A549 (cell line): ENCODE measurements around the gene GIMD1. TPM values are rescaled to one million over a fixed set of nuclear protein-coding genes. Genes with fewer than 3 reads are reported as not detected.

ENCODE experiments used
- ATAC-seq, 2 experiments: fragments of 200-7000 bp in 1 of 2; fragments of >200 bp in 1 of 2; cut with Nextera tagmentation in 1 of 2; cut with Tn5 transposase in 1 of 2; 3 replicates each; pipeline versions ENCODE4 v1.8.0 to v1.9.1; 2018 to 2020; ENCODE audit warnings: mild to moderate bottlenecking in 1 of 2, moderate library complexity in 1 of 2
- CTCF ChIA-PET: fragments of 300-600 bp; sonication (Branson Sonifier 250); formaldehyde crosslinking; extraction: SDS; loops from one replicate; lab custom pipeline; 2021; ENCODE audit warnings: antibody characterized with exemption, inconsistent platforms; lab: Yijun Ruan, JAX
- POLR2A ChIA-PET: fragments of 350-600 bp; formaldehyde crosslinking; extraction: SDS; loops from one replicate; lab custom pipeline; 2021; ENCODE audit warnings: antibody characterized with exemption, inconsistent platforms; lab: Yijun Ruan, JAX
- DNase-seq, 2 experiments: peaks; one replicate each; pipeline versions ENCODE4 v3.0.0 to v3.0.0-alpha.2; 2011 to 2016; ENCODE audit warnings: low read depth in 1 of 2, low spot score in 1 of 2
- FAIRE-seq: peaks from 2 replicates; lab custom pipeline; 2011; peaks lifted over from hg19 to GRCh38; lab: Jason Lieb, UNC
- H3K27ac ChIP-seq, 2 experiments: fragments of >200 bp; sonication (Bioruptor Twin); formaldehyde crosslinking; 3 replicates each; pipeline ENCODE4 v1.5.1; 2016 to 2017
- H3K4me1 ChIP-seq: fragments of >200 bp; sonication (Bioruptor Twin); formaldehyde crosslinking; 3 replicates; pipeline ENCODE4 v1.6.1; 2016
- H3K4me2 ChIP-seq: fragments of >200 bp; sonication (Bioruptor Twin); formaldehyde crosslinking; 3 replicates; pipeline ENCODE4 v1.6.1; 2016
- H3K4me3 ChIP-seq: fragments of >200 bp; sonication (Bioruptor Twin); formaldehyde crosslinking; 3 replicates; pipeline ENCODE4 v1.5.1; 2016
- H3K9me3 ChIP-seq: fragments of >200 bp; sonication (Bioruptor Twin); formaldehyde crosslinking; 3 replicates; pipeline ENCODE4 v1.6.1; 2016
- BCL3 ChIP-seq: fragments of >200 bp; sonication (Bioruptor Twin); formaldehyde crosslinking; IDR thresholded peaks from 3 replicates; pipeline ENCODE4 v1.6.1; 2016
- CBX2 ChIP-seq: fragments of 200-600 bp; sonication (generic); IDR thresholded peaks from 2 replicates; pipeline ENCODE4 v1.6.1; 2016; ENCODE audit warnings: low read depth, mild to moderate bottlenecking, borderline replicate concordance
- CHD2 ChIP-seq: fragments of 150-350 bp; IDR thresholded peaks from 2 replicates; pipeline ENCODE4 v1.6.1; 2014; ENCODE audit warnings: low read length; ENCODE audit not compliant: partially characterized antibody
- CHD4 ChIP-seq: fragments of 200-600 bp; sonication (generic); IDR thresholded peaks from 2 replicates; pipeline ENCODE4 v1.6.1; 2016; ENCODE audit warnings: antibody characterized with exemption, mild to moderate bottlenecking, borderline replicate concordance
- CTCF ChIP-seq: fragments of >200 bp; sonication (Bioruptor Twin); formaldehyde crosslinking; IDR thresholded peaks from 3 replicates; pipeline ENCODE4 v1.5.1; 2016
- E2F6 ChIP-seq: IDR thresholded peaks from 2 replicates; pipeline ENCODE4 v1.6.1; 2012; ENCODE audit warnings: low read depth, borderline replicate concordance
- EHF ChIP-seq: fragments of 250-450 bp; sonication (Bioruptor Pico); IDR thresholded peaks from 2 replicates; pipeline ENCODE4 v1.5.0; 2020; ENCODE audit warnings: mild to moderate bottlenecking
- ELK1 ChIP-seq: fragments of 150-350 bp; IDR thresholded peaks from 2 replicates; pipeline ENCODE4 v1.6.1; 2014; ENCODE audit warnings: low read depth, mild to moderate bottlenecking, low read length
- FOSL2 ChIP-seq, 2 experiments: fragments of 450-650 bp in 1 of 2; fragments of >200 bp in 1 of 2; sonication (Bioruptor Twin) in 1 of 2; formaldehyde crosslinking; IDR thresholded peaks; 2 replicates each; pipeline versions ENCODE4 v1.5.0 to v1.6.1; 2016 to 2020; ENCODE audit warnings: mild to moderate bottlenecking in 1 of 2, moderate library complexity in 1 of 2
- FOXS1 ChIP-seq: fragments of 250-450 bp; sonication (Bioruptor Pico); IDR thresholded peaks from 2 replicates; pipeline ENCODE4 v1.5.0; 2020; ENCODE audit warnings: mild to moderate bottlenecking, moderate library complexity
- HES2 ChIP-seq: fragments of >200 bp; sonication (Bioruptor Twin); formaldehyde crosslinking; IDR thresholded peaks from 2 replicates; pipeline ENCODE4 v1.6.1; 2016
- HOXA7 ChIP-seq: fragments of 250-450 bp; sonication (Bioruptor Pico); IDR thresholded peaks from 2 replicates; pipeline ENCODE4 v1.5.0; 2020; ENCODE audit warnings: mild to moderate bottlenecking, moderate library complexity
- HOXB13 ChIP-seq: fragments of 250-450 bp; sonication (Bioruptor Pico); IDR thresholded peaks from 2 replicates; pipeline ENCODE4 v1.5.0; 2020; ENCODE audit warnings: low read depth, mild to moderate bottlenecking, moderate library complexity
- KDM1A ChIP-seq: fragments of 200-600 bp; sonication (generic); IDR thresholded peaks from 2 replicates; pipeline ENCODE4 v1.6.1; 2016; ENCODE audit warnings: low read depth, mild to moderate bottlenecking
- MAFK ChIP-seq: fragments of 450-650 bp; IDR thresholded peaks from 2 replicates; pipeline ENCODE4 v1.6.1; 2014; ENCODE audit not compliant: partially characterized antibody
- MAX ChIP-seq: IDR thresholded peaks from 2 replicates; pipeline ENCODE4 v1.6.1; 2012
- NFE2L2 ChIP-seq: fragments of 150-350 bp; conservative IDR thresholded peaks from 2 replicates; pipeline ENCODE4 v1.6.1; 2014; ENCODE audit warnings: low read length
- NPAS2 ChIP-seq: fragments of 250-450 bp; sonication (Bioruptor Pico); IDR thresholded peaks from 2 replicates; pipeline ENCODE4 v1.8.0; 2022; ENCODE audit warnings: mild to moderate bottlenecking, moderate library complexity, borderline replicate concordance
- PBX3 ChIP-seq: IDR thresholded peaks from 2 replicates; pipeline ENCODE4 v1.6.1; 2012
- PHF8 ChIP-seq: fragments of 200-600 bp; sonication (generic); IDR thresholded peaks from 2 replicates; pipeline ENCODE4 v1.6.1; 2016; ENCODE audit warnings: low read depth, mild to moderate bottlenecking, antibody characterized with exemption, moderate library complexity, borderline replicate concordance
- POLR2AphosphoS2 ChIP-seq: conservative IDR thresholded peaks from 2 replicates; pipeline ENCODE4 v1.6.1; 2012; ENCODE audit warnings: low read length, improper control_type of control experiment, inconsistent platforms
- RAD21 ChIP-seq, 2 experiments: fragments of >200 bp in 1 of 2; sonication (Bioruptor Twin) in 1 of 2; formaldehyde crosslinking in 1 of 2; IDR thresholded peaks in 1 of 2; conservative IDR thresholded peaks in 1 of 2; 2 replicates in 1 of 2; 3 replicates in 1 of 2; pipeline ENCODE4 v1.6.1; 2012 to 2018; ENCODE audit warnings: inconsistent platforms in 1 of 2
- RARB ChIP-seq: fragments of 250-450 bp; sonication (Bioruptor Pico); IDR thresholded peaks from 2 replicates; pipeline ENCODE4 v1.8.0; 2021; ENCODE audit warnings: mild to moderate bottlenecking, moderate library complexity
- RCOR1 ChIP-seq: fragments of 150-350 bp; IDR thresholded peaks from 2 replicates; pipeline ENCODE4 v1.6.1; 2014; ENCODE audit warnings: antibody characterized with exemption, low read length, low read depth
- RFX5 ChIP-seq: fragments of 450-650 bp; IDR thresholded peaks from 2 replicates; pipeline ENCODE4 v1.7.1; 2014; ENCODE audit warnings: antibody characterized with exemption, mild to moderate bottlenecking, moderate library complexity
- SMC3 ChIP-seq: fragments of >200 bp; sonication (Bioruptor Twin); formaldehyde crosslinking; IDR thresholded peaks from 3 replicates; pipeline ENCODE4 v1.6.1; 2018; ENCODE audit warnings: inconsistent platforms
- WGBS: methylation state at CpG from one replicate; pipeline ENCODE4 v1.1.6; 2017; ENCODE audit errors: missing lambda C conversion rate; 5-methylcytosine and 5-hydroxymethylcytosine counted together
- polyA minus RNA-seq: library from RNA; depleted of rRNA, polyadenylated mRNA; stranded (reverse); fragments of >200 nt; gene quantifications from 2 replicates; pipeline ENCODE4 v1.2.3, GENCODE V29; 2011; rRNA and poly(A)+ RNA removed
- polyA plus RNA-seq, 4 experiments: library from polyadenylated mRNA; depleted of rRNA in 3 of 4; stranded (reverse); fragments of >200 nt; fragmentation: RNase III in 1 of 4; extraction: RNeasy Plus Mini Kit Qiagen cat#74134 plus additional on column Dnase treatment in 1 of 4; gene quantifications; 2 replicates in 3 of 4; 3 replicates in 1 of 4; pipeline ENCODE4 v1.2.3, GENCODE V29; 2011 to 2017

The GIMD1 gene
- polyA plus RNA-seq (2011; rRNA removed) (not detected in 2 replicates), polyA plus RNA-seq (2017; fragmentation: RNase III; extraction: RNeasy Plus Mini Kit Qiagen cat#74134 plus additional on column Dnase treatment) (not detected in 3 replicates), polyA minus RNA-seq (not detected in 2 replicates)
- not detected in 2 replicates for polyA plus RNA-seq (2012; cell fraction: cytosol; rRNA removed)
- not detected in 2 replicates for polyA plus RNA-seq (2012; cell fraction: nucleus; rRNA removed)

- Histone ChIP-seq H3K9me3 (no peaks in the 10 kb centered on the region), H3K4me2 (peak within 1 kb of the TSS; percentile 39; the same call in 1 of the 3 replicates), H3K27ac (no peak within 1 kb of the TSS), H3K4me1 (peaks cover 15% of the 10 kb centered on the region), H3K4me3 (no peak within 1 kb of the TSS)
- TF ChIP-seq PBX3 (no peak), EHF (CRISPR knock-in tag) (no peak), KDM1A (no peak), HOXA7 (no peak), ELK1 (no peak), MAFK (no peak), PHF8 (no peak), RFX5 (no peak), FOSL2 (IDR thresholded peaks at IDR 0.05) (no peak), FOSL2 (CRISPR knock-in tag; IDR thresholded peaks at IDR 0.05) (no peak), POLR2AphosphoS2 (no peak), HOXB13 (CRISPR knock-in tag) (no peak), CHD2 (no peak), E2F6 (no peak), CTCF (no peak), NFE2L2 (no peak), SMC3 (no peak), CHD4 (no peak), RCOR1 (no peak)
- WGBS = 72% methylated on average over 5 of the region's 5 CpGs
- ChIA-PET CTCF (interaction anchor here (1.5 to 3.8 kb wide), 2 partner anchors 40 to 134 kb away, joined by 4 to 15 read pairs; no protein-coding TSS in a partner anchor), POLR2A (no interaction called here)
- no peak for FAIRE-seq
- DNase-seq = no peak
- ATAC-seq = no peak
Measured at GRCh38 chr4:106368678-106369077, at the start of gene GIMD1. Gene GIMD1 (minus strand): TSS chr4:106368778. CDS start chr4:106367435, 1,343 bp downstream.

- H3K27ac ChIP-seq = no peak overlapping the region
- FAIRE-seq (no peak), DNase-seq (no peak), ATAC-seq (no peak)
- no peak overlapping the region for H3K4me3 ChIP-seq
- H3K9me3 ChIP-seq = no peaks in the 10 kb centered on the region
- H3K4me1 ChIP-seq = no peaks in the 10 kb centered on the region
- no peak overlapping the region for H3K4me2 ChIP-seq
- CTCF ChIA-PET = interaction anchor here (0.6 to 1.5 kb wide), 2 partner anchors 12 to 161 kb away, joined by 3 to 4 read pairs; no protein-coding TSS in a partner anchor
- POLR2A ChIA-PET = no interaction called here
- TF ChIP-seq NPAS2 (CRISPR knock-in tag) (no peak), MAX (no peak), KDM1A (no peak), CHD2 (no peak), RARB (CRISPR knock-in tag) (no peak), PBX3 (no peak), FOXS1 (CRISPR knock-in tag) (no peak), CBX2 (no peak), HES2 (no peak), RAD21 (conservative IDR thresholded peaks at IDR 0.05 in 1 of 2, IDR thresholded peaks at IDR 0.05 in 1 of 2) (no peak), CHD4 (no peak), BCL3 (no peak)
Measured at GRCh38 chr4:106414366-106414765, 45.8 kb upstream of the GIMD1 start.
